GM12878 (cell line): ENCODE measurements around the gene CTSO. TPM values are rescaled to one million over a fixed set of nuclear protein-coding genes. Genes with fewer than 3 reads are reported as not detected.

Experiments
- ATF2 ChIP-seq: IDR thresholded peaks from 2 replicates; pipeline ENCODE4 v1.6.1; 2012; ENCODE audit warnings: low read length, inconsistent platforms
- BCL3 ChIP-seq: IDR thresholded peaks from 2 replicates; pipeline ENCODE4 v1.6.1; 2011; ENCODE audit warnings: borderline replicate concordance, low read depth, mild to moderate bottlenecking, moderate library complexity, low read length; ENCODE audit not compliant: insufficient read depth, poor library complexity, severe bottlenecking
- BMI1 ChIP-seq: fragments of 450-650 bp; IDR thresholded peaks from 2 replicates; pipeline ENCODE4 v1.6.1; 2016; ENCODE audit warnings: mild to moderate bottlenecking, moderate library complexity, borderline replicate concordance
- ETV6 ChIP-seq, 2 experiments: fragments of 450-650 bp in 1 of 2; IDR thresholded peaks in 1 of 2; conservative IDR thresholded peaks in 1 of 2; 2 replicates each; pipeline ENCODE4 v1.6.1; 2014; ENCODE audit warnings: antibody characterized with exemption in 1 of 2, borderline replicate concordance in 1 of 2, low read depth in 1 of 2, mild to moderate bottlenecking in 1 of 2, moderate library complexity in 1 of 2
- GABPA ChIP-seq: IDR thresholded peaks from 2 replicates; pipeline ENCODE4 v1.6.1; 2014; ENCODE audit warnings: antibody characterized with exemption, low read depth, mild to moderate bottlenecking, inconsistent platforms
- HCFC1 ChIP-seq: fragments of 150-350 bp; IDR thresholded peaks from 2 replicates; pipeline ENCODE4 v1.6.1; 2014; ENCODE audit warnings: low read length
- KLF5 ChIP-seq: fragments of 450-650 bp; IDR thresholded peaks from 2 replicates; pipeline ENCODE4 v1.6.1; 2014; ENCODE audit warnings: mild to moderate bottlenecking; ENCODE audit not compliant: partially characterized antibody
- MTA3 ChIP-seq: IDR thresholded peaks from 2 replicates; pipeline ENCODE4 v1.6.1; 2012; ENCODE audit warnings: low read length, inconsistent platforms, borderline replicate concordance
- NFIC ChIP-seq: IDR thresholded peaks from 2 replicates; pipeline ENCODE4 v1.6.1; 2012; ENCODE audit warnings: low read depth, mild to moderate bottlenecking, inconsistent platforms, low read length, moderate library complexity
- NFYA ChIP-seq: IDR thresholded peaks from 2 replicates; pipeline ENCODE4 v1.6.1; 2011; ENCODE audit warnings: low read depth, mild to moderate bottlenecking, low read length, improper control_type of control experiment, borderline replicate concordance
- NR2C1 ChIP-seq: fragments of 450-650 bp; IDR thresholded peaks from 2 replicates; pipeline ENCODE4 v1.6.1; 2017; ENCODE audit warnings: antibody characterized with exemption, mild to moderate bottlenecking, moderate library complexity
- PML ChIP-seq: IDR thresholded peaks from 2 replicates; pipeline ENCODE4 v1.6.1; 2012; ENCODE audit warnings: low read length, inconsistent platforms
- RCOR1 ChIP-seq: conservative IDR thresholded peaks from 2 replicates; pipeline ENCODE4 v1.6.1; 2012; ENCODE audit warnings: low read depth, low read length, improper control_type of control experiment
- SUPT20H ChIP-seq: IDR thresholded peaks from 2 replicates; pipeline ENCODE4 v1.6.1; 2011; ENCODE audit warnings: low read depth, mild to moderate bottlenecking, low read length, moderate library complexity, borderline replicate concordance; ENCODE audit not compliant: control insufficient read depth
- TAF1 ChIP-seq: IDR thresholded peaks from 2 replicates; pipeline ENCODE4 v1.6.1; 2011; ENCODE audit warnings: mild to moderate bottlenecking, low read depth, low read length, borderline replicate concordance
- ZBED1 ChIP-seq: IDR thresholded peaks from 2 replicates; pipeline ENCODE4 v1.6.1; 2016; ENCODE audit warnings: borderline replicate concordance
- ZBTB4 ChIP-seq: fragments of 450-650 bp; formaldehyde crosslinking; IDR thresholded peaks from 2 replicates; pipeline ENCODE4 v1.4.0; 2022; ENCODE audit warnings: mild to moderate bottlenecking, moderate library complexity
- polyA plus RNA-seq, 11 experiments: library from polyadenylated mRNA; depleted of rRNA in 4 of 11; unstranded in 6 of 11; stranded (reverse) in 5 of 11; fragments of >200 nt; fragmentation: Nextera tagmentation in 4 of 11; fragmentation: Illumina TruSeq in 1 of 11; extraction: Ambion mirVana in 4 of 11; extraction: Trizol in 1 of 11; gene quantifications; 1 replicate in 1 of 11; 2 replicates in 10 of 11; pipeline versions ENCODE4 v1.2.1 to v1.2.3, GENCODE V29; 2011 to 2016; ENCODE audit warnings: inconsistent platforms in 2 of 11, missing spikeins in 2 of 11, low read depth in 1 of 11
- total RNA-seq, 4 experiments: library from RNA; depleted of rRNA in 3 of 4; stranded (reverse); fragments of >200 nt in 3 of 4; fragmentation: Illumina TruSeq in 1 of 4; extraction: Trizol in 1 of 4; gene quantifications; 2 replicates each; pipeline versions ENCODE4 v1.2.1 to v1.2.3, GENCODE V29; 2013 to 2021
- TF ChIP-seq, protein P1 (sequence below): IDR thresholded peaks from 2 replicates; pipeline ENCODE4 v1.6.1; 2012; ENCODE audit warnings: low read depth, low read length, improper control_type of control experiment
- TF ChIP-seq, protein P2 (sequence below): fragments of 150-350 bp; IDR thresholded peaks from 2 replicates; pipeline ENCODE4 v1.6.1; 2014; ENCODE audit warnings: mild to moderate bottlenecking, low read depth, low read length
- TF ChIP-seq, protein P3 (sequence below): fragments of 450-650 bp; IDR thresholded peaks from 2 replicates; pipeline ENCODE4 v1.6.1; 2017; ENCODE audit warnings: mild to moderate bottlenecking

CTSO gene
- total and polyA plus RNA-seq, 10 of the 15 experiments (the other 5 are each of a cell fraction or from before 2014, with no cell fraction given): 3.9 to 9.7 (median 7.0) TPM

GRCh38 chr4:155974476-155974749, 20.7 kb upstream of the CTSO start (continued):
- TF ChIP-seq ETV6 (conservative IDR thresholded peaks at IDR 0.05 in 1 of 2, IDR thresholded peaks at IDR 0.05 in 1 of 2; ENCODE audit: borderline replicate concordance in 1 of 2, low read depth in 1 of 2): 0 out of 4 replicates have a peak, but pooled peaks of 1 of the 2 experiments have one; percentile 15
- no peak for TF ChIP-seq SUPT20H
- peak; percentile 55; the same call in 1 of the 2 replicates for TF ChIP-seq ATF2
- 0 out of 2 replicates have a peak, but pooled peaks have one; percentile 26 for TF ChIP-seq TAF1
- no peak; the same call in 1 of the 2 replicates for TF ChIP-seq NFIC
- TF ChIP-seq MTA3: no peak
- TF ChIP-seq, protein P1, sequence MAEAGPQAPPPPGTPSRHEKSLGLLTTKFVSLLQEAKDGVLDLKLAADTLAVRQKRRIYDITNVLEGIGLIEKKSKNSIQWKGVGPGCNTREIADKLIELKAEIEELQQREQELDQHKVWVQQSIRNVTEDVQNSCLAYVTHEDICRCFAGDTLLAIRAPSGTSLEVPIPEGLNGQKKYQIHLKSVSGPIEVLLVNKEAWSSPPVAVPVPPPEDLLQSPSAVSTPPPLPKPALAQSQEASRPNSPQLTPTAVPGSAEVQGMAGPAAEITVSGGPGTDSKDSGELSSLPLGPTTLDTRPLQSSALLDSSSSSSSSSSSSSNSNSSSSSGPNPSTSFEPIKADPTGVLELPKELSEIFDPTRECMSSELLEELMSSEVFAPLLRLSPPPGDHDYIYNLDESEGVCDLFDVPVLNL: no peak
- peak; percentile 26 for TF ChIP-seq BCL3
- TF ChIP-seq, protein P2, sequence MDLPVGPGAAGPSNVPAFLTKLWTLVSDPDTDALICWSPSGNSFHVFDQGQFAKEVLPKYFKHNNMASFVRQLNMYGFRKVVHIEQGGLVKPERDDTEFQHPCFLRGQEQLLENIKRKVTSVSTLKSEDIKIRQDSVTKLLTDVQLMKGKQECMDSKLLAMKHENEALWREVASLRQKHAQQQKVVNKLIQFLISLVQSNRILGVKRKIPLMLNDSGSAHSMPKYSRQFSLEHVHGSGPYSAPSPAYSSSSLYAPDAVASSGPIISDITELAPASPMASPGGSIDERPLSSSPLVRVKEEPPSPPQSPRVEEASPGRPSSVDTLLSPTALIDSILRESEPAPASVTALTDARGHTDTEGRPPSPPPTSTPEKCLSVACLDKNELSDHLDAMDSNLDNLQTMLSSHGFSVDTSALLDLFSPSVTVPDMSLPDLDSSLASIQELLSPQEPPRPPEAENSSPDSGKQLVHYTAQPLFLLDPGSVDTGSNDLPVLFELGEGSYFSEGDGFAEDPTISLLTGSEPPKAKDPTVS: no peak
- TF ChIP-seq, protein P3, sequence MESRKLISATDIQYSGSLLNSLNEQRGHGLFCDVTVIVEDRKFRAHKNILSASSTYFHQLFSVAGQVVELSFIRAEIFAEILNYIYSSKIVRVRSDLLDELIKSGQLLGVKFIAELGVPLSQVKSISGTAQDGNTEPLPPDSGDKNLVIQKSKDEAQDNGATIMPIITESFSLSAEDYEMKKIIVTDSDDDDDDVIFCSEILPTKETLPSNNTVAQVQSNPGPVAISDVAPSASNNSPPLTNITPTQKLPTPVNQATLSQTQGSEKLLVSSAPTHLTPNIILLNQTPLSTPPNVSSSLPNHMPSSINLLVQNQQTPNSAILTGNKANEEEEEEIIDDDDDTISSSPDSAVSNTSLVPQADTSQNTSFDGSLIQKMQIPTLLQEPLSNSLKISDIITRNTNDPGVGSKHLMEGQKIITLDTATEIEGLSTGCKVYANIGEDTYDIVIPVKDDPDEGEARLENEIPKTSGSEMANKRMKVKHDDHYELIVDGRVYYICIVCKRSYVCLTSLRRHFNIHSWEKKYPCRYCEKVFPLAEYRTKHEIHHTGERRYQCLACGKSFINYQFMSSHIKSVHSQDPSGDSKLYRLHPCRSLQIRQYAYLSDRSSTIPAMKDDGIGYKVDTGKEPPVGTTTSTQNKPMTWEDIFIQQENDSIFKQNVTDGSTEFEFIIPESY: no peak
- no peak for TF ChIP-seq NFYA
- TF ChIP-seq PML: 0 out of 2 replicates have a peak, but pooled peaks have one; percentile 42
- TF ChIP-seq GABPA: no peak
- TF ChIP-seq ZBTB4 (CRISPR knock-in tag): no peak
- TF ChIP-seq RCOR1: no peak
- TF ChIP-seq BMI1: no peak
- TF ChIP-seq HCFC1: no peak
- no peak for TF ChIP-seq ZBED1
- TF ChIP-seq KLF5: no peak
- no peak for TF ChIP-seq NR2C1
